ENCODE data around the gene KRTAP4-4.
"Not testable (repeated sequence)": the region's sequence is repeated elsewhere in the genome, so short reads cannot be mapped to it uniquely, and the experiment has no call there.

GRCh38 chr17:41123292-41123990, 37.1 kb downstream of the KRTAP4-4 start:
- TF ChIP-seq POLR2A (IDR thresholded peaks at IDR 0.05; ENCODE audit: low read length); GATA1 (IDR thresholded peaks at IDR 0.05; ENCODE audit: low read depth, low read length): not testable (repeated sequence)

Data from erythroblast (primary cell).